HG03442 (cell line): ENCODE data around the gene PCSK7.

Experiments used
- ATAC-seq: cut with Tn5 transposase; IDR thresholded peaks from one replicate; pipeline ENCODE4 v1.9.1; 2021; ENCODE audit warnings: mild to moderate bottlenecking, moderate library complexity; ENCODE audit not compliant: unreplicated experiment

PCSK7 gene

GRCh38 chr11:117160826-117161225, 71.0 kb downstream of the PCSK7 start:
- ATAC-seq = no peak

- ATAC-seq = no peak
Observed at GRCh38 chr11:117159892-117160291, 72.0 kb downstream of the PCSK7 start.

DNA sequence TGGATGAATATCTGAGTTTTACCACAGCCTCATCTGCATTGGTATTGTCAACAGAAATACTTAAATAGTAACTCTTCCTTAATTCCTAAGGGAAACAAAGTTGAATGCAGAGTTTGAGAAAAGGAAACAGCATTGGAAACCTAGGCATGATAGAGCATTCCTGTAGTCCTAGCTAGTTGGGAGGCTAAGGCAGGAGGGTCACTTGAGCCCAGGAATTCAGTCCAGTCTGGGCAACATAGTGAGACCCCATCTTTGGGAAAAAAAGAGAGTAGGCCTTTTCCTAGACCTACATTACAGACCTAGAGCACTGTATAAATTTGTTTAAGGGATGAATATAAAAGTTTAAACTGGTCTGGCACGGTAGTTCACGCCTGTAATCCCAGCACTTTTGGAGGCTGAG, 74.4 kb downstream of the PCSK7 start:
- ATAC-seq = no peak

GRCh38 chr11:117154468-117154867, 77.4 kb downstream of the PCSK7 start:
- ATAC-seq = no peak
